HG03039 (cell line): ENCODE results near the gene FAM184B.

Experiments
- ATAC-seq: cut with Tn5 transposase; IDR thresholded peaks from one replicate; pipeline ENCODE4 v1.9.1; 2021; ENCODE audit warnings: mild to moderate bottlenecking, moderate library complexity; ENCODE audit not compliant: unreplicated experiment

FAM184B gene

GRCh38 chr4:17587094-17587822 lies 194.2 kb downstream of the FAM184B start:
- ATAC-seq: no peak

DNA sequence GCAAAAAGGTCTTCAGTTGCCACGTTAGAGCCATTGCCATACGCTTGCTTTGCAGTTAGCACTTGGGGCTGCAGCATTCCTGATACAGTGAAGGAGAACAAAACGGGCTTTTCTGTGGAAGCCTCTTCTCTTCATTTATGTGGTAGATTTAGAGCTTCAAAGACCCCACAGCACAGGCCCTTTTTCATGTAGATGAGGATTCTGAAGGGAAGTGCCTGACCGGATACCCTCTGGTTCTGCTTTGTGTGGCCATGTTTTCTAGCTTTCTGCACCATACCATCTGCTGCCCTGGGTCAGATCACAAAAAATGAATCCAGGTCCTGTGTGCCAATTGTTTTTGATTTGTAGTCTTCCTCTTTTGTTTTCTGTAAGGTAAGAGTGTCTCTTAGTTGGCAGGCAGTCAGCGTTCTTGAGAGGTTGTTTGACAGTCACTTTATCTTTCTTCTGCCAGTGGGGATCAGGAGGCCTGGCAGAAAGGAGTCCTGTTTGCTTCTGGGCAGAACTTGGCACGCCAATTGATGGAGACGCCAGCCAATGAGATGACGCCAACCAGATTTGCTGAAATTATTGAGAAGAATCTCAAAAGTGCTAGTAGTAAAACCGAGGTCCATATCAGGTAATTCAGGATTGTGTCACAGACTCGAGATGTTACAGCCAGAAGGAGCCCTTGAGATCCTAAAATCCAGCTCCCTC lies 196.8 kb downstream of the FAM184B start:
- no peak for ATAC-seq

DNA sequence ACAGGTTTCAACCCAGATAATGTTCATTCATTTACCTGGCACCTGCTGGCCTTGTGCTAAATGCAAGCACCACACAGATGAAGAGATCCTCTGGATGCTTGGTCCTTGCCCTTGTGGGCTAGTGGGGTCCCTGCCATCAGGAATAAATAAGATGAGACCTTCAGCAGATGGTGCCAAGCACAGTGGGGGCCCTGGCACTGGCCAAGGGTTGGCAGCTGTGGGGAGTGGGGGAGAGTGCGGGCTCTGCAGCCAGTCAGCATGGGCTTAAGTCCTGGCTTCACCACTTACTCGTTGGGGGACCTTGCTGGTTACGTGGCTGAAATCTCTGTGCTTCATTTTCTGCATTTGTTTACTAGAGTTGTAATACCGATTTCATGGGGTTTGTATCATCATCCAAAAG lies 197.5 kb downstream of the FAM184B start:
- ATAC-seq: no peak

- ATAC-seq: no peak
Measured at GRCh38 chr4:17583276-17583675, 198.1 kb downstream of the FAM184B start.

GRCh38 chr4:17580969-17581368 lies 200.5 kb downstream of the FAM184B start:
- ATAC-seq: no peak
